ENCODE results near the gene EXOSC7. TPM values are rescaled to one million over a fixed set of nuclear protein-coding genes. Genes with fewer than 3 reads are reported as not detected.
A peak's percentile ranks its signal among the peaks of the same experiment; 100 is the strongest.

EXOSC7 gene
- total and polyA plus RNA-seq, 2 experiments from 2014 or later: 31.1 to 53.5 TPM

DNA sequence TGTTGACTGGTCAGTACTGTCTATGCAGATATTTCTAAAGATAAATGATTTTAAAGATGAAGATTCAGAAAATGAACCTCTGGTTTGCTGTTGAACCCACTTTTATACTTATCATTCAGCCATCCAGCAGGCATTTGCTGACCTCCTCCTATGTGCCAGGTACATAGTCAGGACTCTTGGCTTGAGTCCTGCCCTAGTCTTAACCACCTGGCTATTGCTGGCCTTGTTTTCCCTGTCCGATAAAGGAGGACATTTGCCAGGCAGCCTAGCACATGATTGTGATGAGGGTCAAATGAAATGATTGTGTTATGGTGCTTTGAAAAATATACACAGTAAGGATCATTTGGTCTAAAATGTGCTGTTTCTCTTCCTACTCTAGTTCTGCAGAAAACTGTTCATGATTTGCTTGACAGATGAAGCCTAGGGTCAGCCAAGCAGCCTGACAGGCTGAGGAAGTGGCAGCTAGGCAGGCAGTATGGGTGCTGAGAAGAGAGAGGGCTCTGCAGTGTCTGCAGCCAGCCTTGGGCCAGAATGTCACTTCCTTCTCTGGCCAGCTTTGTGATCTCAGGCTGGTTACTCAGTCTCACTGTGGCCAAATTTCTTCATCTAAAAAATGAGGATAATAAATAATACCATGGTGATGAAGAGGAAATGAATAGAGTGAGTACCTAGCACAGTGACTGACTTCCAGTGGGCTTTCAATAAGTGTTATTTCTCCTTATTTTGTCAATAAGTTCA, 13.8 kb downstream of the EXOSC7 start:
- peaks cover 24% of the 10 kb centered on the region for H3K4me1 ChIP-seq (ENCODE audit: insufficient read depth)
- no peaks in the 10 kb centered on the region for H3K9me2 ChIP-seq (ENCODE audit: insufficient read depth)
- no peak overlapping the region for H3K27ac ChIP-seq
- TF ChIP-seq EZH2 (IDR thresholded peaks at IDR 0.05; ENCODE audit: insufficient read depth, poor library complexity, severe bottlenecking): no peak
- no peak for TF ChIP-seq EZH2phosphoT487 (IDR thresholded peaks at IDR 0.05; ENCODE audit: insufficient read depth, low read depth)
- no peaks in the 10 kb centered on the region for H3K9me3 ChIP-seq (ENCODE audit: low read depth)
- no peak overlapping the region for H3K9ac ChIP-seq
- no peak for DNase-seq
- no peak overlapping the region for H2AFZ ChIP-seq
- H3K79me2 ChIP-seq (ENCODE audit: insufficient read depth): peaks cover 78% of the 10 kb centered on the region
- no peak overlapping the region for H3K4me3 ChIP-seq
- H3F3A ChIP-seq (ENCODE audit: insufficient read depth): peaks cover 36% of the 10 kb centered on the region
- H3K4me2 ChIP-seq (ENCODE audit: unreplicated experiment): no peak overlapping the region
- H3K36me3 ChIP-seq (ENCODE audit: low read depth): no peaks in the 10 kb centered on the region
- WGBS, 2 experiments (ENCODE audit: low coverage in 1 of 2, low lambda C conversion rate in 2 of 2, missing lambda C conversion rate in 2 of 2): 90 to 100% methylated on average over 1 of the region's 1 CpG
- no peaks in the 10 kb centered on the region for H4K20me1 ChIP-seq (ENCODE audit: insufficient read depth)
- H3K27me3 ChIP-seq (replicated peaks; ENCODE audit: insufficient read depth): no peaks in the 10 kb centered on the region
- in situ Hi-C loops (cut with MboI): no loop called here

DNA sequence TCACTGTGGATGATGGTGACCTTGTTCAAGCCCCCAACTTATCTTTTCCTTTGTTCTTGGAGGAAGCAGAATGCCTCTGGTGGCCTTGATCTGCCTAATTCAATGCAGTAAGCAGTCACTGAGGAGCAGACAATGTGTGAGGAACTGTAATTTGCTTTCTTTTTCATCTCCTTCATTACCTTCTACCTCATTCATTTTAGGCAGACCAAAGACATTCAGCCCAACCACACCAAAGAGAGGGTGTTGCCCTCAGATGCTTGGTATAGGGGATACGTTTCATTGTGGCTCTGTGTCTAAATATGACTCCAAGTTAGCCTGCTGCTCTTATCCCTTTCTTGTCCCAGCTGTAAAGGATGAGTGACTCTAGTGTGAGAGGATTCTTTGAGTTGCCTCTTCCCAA, 15.3 kb downstream of the EXOSC7 start:
- Histone ChIP-seq H3K9ac (no peak overlapping the region), H3K9me3 (ENCODE audit: low read depth) (no peaks in the 10 kb centered on the region), H3K36me3 (ENCODE audit: low read depth) (no peaks in the 10 kb centered on the region), H3K4me2 (ENCODE audit: unreplicated experiment) (no peak overlapping the region), H3K79me2 (ENCODE audit: insufficient read depth) (peaks cover 79% of the 10 kb centered on the region), H3K27ac (no peak overlapping the region), H3K27me3 (replicated peaks; ENCODE audit: insufficient read depth) (no peaks in the 10 kb centered on the region), H3F3A (ENCODE audit: insufficient read depth) (peaks cover 48% of the 10 kb centered on the region), H2AFZ (no peak overlapping the region), H3K4me3 (no peak overlapping the region), H4K20me1 (ENCODE audit: insufficient read depth) (no peaks in the 10 kb centered on the region), H3K9me2 (ENCODE audit: insufficient read depth) (no peaks in the 10 kb centered on the region), H3K4me1 (ENCODE audit: insufficient read depth) (peaks cover 37% of the 10 kb centered on the region)
- in situ Hi-C loops (cut with MboI): no loop called here
- WGBS, 2 experiments (ENCODE audit: low coverage in 1 of 2, low lambda C conversion rate in 2 of 2, missing lambda C conversion rate in 2 of 2): 94 to 100% methylated on average over 1 of the region's 1 CpG
- TF ChIP-seq EZH2 (IDR thresholded peaks at IDR 0.05; ENCODE audit: insufficient read depth, poor library complexity, severe bottlenecking) (no peak), EZH2phosphoT487 (IDR thresholded peaks at IDR 0.05; ENCODE audit: insufficient read depth, low read depth) (no peak)
- DNase-seq: no peak

DNA sequence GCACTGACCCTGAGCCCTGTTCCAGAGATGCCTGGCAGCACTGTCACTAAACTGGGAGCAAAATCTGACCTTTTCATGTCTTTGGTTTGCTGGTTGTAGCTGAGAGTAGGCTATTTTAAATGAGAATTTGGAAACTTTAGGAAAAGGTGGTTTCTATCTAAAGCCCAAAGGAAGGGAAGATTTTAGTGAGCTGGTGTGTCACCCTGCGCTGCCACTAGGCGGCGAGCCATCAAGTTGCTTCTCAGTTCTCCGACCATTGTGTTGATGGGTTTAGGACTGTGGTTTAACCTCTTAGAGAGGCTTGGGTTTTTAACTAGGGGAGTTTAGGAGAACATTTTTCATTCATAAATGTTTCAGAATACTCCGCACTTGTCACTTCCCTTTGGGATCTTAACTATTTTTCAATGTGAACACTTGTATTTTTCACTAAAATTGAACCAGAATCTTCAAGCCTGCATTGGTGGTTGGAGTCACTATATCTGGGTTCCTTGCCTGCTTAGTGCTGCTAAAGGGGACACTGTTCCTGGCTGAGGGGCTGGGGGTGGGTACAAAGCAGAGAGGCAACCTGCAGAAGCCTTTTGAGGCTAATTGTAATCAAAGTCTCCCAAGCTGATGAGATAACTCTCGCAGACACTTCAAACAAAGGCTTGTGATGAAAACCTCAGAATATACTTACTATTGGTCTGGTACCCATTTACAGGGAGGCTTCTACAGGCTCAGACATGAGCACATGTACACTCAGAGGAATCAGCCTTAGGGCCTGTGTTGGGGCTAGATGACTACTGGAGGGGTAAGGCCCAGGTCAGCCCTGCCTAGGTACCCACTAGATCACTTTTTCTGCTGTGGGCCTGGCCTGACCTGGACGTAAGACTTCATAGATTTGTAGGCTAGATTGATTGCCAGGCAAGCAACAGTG, 16.8 kb downstream of the EXOSC7 start:
- Histone ChIP-seq H3K27ac (peak overlapping the region; percentile 83), H2AFZ (no peak overlapping the region), H3K9me3 (ENCODE audit: low read depth) (no peaks in the 10 kb centered on the region), H3K27me3 (replicated peaks; ENCODE audit: insufficient read depth) (no peaks in the 10 kb centered on the region), H3K4me2 (ENCODE audit: unreplicated experiment) (peak overlapping the region; percentile 3), H3K9ac (peak overlapping the region; percentile 52; the same call in 1 of the 2 replicates), H3K79me2 (ENCODE audit: insufficient read depth) (peaks cover 74% of the 10 kb centered on the region), H3K9me2 (ENCODE audit: insufficient read depth) (no peaks in the 10 kb centered on the region), H3K36me3 (ENCODE audit: low read depth) (peaks cover 10% of the 10 kb centered on the region; the same call in 1 of the 2 replicates), H3K4me3 (no peak overlapping the region), H3K4me1 (ENCODE audit: insufficient read depth) (peaks cover 37% of the 10 kb centered on the region), H4K20me1 (ENCODE audit: insufficient read depth) (no peaks in the 10 kb centered on the region), H3F3A (ENCODE audit: insufficient read depth) (peaks cover 48% of the 10 kb centered on the region)
- peak; percentile 66 for DNase-seq
- WGBS, 2 experiments (ENCODE audit: low coverage in 1 of 2, low lambda C conversion rate in 2 of 2, missing lambda C conversion rate in 2 of 2): 19 to 28% methylated on average over 7 of the region's 7 CpGs
- TF ChIP-seq EZH2 (IDR thresholded peaks at IDR 0.05; ENCODE audit: insufficient read depth, poor library complexity, severe bottlenecking) (no peak), EZH2phosphoT487 (IDR thresholded peaks at IDR 0.05; ENCODE audit: insufficient read depth, low read depth) (no peak)
- in situ Hi-C loops (cut with MboI): no loop called here

DNA sequence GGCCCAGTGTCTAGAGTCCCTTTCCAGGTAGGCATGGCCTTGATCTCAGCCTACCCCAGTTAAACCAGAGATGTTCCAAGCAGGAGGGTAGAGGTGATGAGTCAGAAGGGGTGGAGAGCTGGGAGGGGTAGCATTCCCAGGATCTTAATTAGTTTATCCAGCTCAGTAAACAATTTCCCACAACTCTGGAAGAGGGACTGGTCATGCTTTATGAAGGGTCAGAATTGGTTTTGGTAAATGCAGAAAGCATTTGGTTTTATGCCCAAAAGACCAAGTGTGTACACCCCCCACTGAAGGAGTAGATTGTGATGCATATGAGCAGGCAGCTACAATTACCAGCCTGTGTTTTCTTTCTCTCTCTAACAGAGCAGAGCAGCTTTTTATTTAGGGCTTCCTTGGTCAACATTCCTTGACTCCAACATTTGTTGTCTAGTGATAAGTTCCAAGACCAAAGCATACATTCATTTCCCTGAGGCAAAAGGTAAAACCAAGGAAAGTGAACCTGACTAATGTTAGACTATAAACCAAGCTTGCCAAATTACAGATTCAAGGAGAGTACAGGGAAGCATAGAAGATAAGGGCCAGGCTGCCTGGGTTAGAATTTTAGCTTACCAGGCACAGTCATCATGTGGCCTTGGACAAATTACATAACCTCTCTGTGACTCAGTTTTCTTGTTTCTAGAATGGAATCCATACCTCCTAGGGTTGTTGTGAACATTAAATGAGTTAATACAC, 17.6 kb downstream of the EXOSC7 start:
- H3K79me2 ChIP-seq (ENCODE audit: insufficient read depth): peaks cover 66% of the 10 kb centered on the region
- in situ Hi-C loops (cut with MboI): no loop called here
- H3K27ac ChIP-seq: peak overlapping the region; percentile 83
- H3K9me3 ChIP-seq (ENCODE audit: low read depth): no peaks in the 10 kb centered on the region
- H3K4me3 ChIP-seq: no peak overlapping the region
- peaks cover 48% of the 10 kb centered on the region for H3F3A ChIP-seq (ENCODE audit: insufficient read depth)
- DNase-seq: peak; percentile 79
- peaks cover 10% of the 10 kb centered on the region; the same call in 1 of the 2 replicates for H3K36me3 ChIP-seq (ENCODE audit: low read depth)
- H3K4me1 ChIP-seq (ENCODE audit: insufficient read depth): peaks cover 37% of the 10 kb centered on the region
- no peak for TF ChIP-seq EZH2phosphoT487 (IDR thresholded peaks at IDR 0.05; ENCODE audit: insufficient read depth, low read depth)
- H3K4me2 ChIP-seq (ENCODE audit: unreplicated experiment): peak overlapping the region; percentile 19
- no peak overlapping the region for H2AFZ ChIP-seq
- H3K27me3 ChIP-seq (replicated peaks; ENCODE audit: insufficient read depth): no peaks in the 10 kb centered on the region
- no peaks in the 10 kb centered on the region for H4K20me1 ChIP-seq (ENCODE audit: insufficient read depth)
- peak overlapping the region; percentile 52; the same call in 1 of the 2 replicates for H3K9ac ChIP-seq
- no peaks in the 10 kb centered on the region for H3K9me2 ChIP-seq (ENCODE audit: insufficient read depth)

Data from GM23248 (cell line).